A673 (cell line): Measurements from ENCODE around the gene PNPLA2.

Experiments
- EZH2 ChIP-seq: fragments of 200-600 bp; sonication (generic); IDR thresholded peaks from 2 replicates; pipeline ENCODE4 v1.6.1; 2017; ENCODE audit warnings: borderline replicate concordance, low read depth, mild to moderate bottlenecking, mixed read lengths, antibody characterized with exemption, low read length; ENCODE audit not compliant: poor library complexity, severe bottlenecking
- TF ChIP-seq, protein P1 (sequence below): fragments of 300-800, 200-600 bp; sonication (generic); conservative IDR thresholded peaks from 2 replicates; pipeline ENCODE4 v1.5.1; 2017; ENCODE audit warnings: low read depth, mild to moderate bottlenecking, antibody characterized with exemption, low read length, moderate library complexity, mixed read lengths

DNA sequence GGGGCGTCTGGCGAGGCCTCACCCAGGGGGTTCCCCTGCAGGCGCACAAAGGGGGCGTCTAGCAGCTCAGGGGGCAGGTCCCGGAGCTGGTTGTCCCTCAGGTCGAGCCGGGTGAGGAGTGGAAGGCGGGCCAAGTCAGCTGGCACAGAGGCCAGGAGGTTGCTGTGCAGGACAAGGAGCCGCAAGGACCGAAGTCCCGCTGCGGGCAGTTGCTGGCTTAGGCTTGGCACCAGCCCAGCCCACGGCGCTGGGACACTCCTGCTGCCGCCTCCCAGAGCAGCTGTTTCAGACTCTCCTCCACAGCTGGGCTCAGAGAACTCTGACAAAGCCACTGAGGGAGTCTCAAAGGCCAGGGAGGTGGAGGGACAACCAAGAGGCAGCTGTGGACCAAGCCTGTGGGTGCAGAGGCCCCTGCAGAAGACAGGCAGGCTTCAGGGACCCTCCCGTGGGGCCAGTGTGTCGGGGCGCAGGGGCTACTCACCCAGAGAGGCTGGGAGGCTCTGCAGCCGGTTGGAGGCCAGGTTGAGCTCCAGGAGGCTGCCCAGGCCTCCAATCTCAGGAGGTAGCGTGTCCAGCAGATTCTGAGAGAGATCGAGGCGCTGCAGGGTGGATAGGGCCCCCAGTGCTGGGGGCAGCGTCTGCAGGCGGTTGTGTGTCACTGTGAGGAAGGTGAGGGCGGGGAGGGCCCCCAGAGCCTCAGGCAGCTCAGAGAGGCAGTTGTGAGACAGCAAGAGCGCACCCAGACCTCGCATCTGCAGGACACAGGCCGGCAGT, 15.8 kb upstream of the PNPLA2 start:
- TF ChIP-seq, protein P1, sequence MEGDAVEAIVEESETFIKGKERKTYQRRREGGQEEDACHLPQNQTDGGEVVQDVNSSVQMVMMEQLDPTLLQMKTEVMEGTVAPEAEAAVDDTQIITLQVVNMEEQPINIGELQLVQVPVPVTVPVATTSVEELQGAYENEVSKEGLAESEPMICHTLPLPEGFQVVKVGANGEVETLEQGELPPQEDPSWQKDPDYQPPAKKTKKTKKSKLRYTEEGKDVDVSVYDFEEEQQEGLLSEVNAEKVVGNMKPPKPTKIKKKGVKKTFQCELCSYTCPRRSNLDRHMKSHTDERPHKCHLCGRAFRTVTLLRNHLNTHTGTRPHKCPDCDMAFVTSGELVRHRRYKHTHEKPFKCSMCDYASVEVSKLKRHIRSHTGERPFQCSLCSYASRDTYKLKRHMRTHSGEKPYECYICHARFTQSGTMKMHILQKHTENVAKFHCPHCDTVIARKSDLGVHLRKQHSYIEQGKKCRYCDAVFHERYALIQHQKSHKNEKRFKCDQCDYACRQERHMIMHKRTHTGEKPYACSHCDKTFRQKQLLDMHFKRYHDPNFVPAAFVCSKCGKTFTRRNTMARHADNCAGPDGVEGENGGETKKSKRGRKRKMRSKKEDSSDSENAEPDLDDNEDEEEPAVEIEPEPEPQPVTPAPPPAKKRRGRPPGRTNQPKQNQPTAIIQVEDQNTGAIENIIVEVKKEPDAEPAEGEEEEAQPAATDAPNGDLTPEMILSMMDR: no peak
- TF ChIP-seq EZH2: no peak
